ENCODE measurements around the gene WDR1.

WDR1 gene

DNA sequence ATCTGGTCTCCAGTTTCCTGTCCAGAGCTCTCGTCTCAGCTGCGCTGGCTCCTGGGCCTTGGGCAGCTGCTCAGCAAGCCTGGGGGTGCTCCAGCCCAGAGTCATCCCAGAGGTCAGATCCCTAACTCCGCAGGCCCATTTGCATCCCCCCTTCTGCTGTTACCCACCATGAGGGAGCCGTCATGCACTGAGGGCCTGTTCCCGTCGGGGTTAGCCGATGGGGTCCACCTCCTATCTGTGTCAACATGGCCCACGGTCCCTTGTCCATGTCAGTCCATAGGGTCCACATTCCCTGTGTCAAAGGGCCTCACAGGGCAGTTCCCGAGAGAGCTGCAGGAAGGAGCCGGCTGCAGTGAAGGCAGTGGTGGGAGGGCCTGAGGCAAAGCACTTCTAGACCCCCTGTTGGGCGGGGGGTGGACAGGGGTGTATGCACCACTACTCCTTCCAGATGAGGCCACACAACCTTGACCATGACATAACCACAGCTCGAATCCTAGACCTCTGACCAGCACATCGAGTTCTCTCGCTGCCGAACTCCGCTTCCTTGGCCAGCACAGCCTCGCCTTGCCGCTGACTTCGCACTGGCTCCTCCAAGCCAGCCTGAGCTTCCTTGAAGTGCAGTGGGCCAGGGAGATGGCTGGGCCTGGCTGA is 24.9 kb downstream of the WDR1 start:
- TF ChIP-seq, protein P1, sequence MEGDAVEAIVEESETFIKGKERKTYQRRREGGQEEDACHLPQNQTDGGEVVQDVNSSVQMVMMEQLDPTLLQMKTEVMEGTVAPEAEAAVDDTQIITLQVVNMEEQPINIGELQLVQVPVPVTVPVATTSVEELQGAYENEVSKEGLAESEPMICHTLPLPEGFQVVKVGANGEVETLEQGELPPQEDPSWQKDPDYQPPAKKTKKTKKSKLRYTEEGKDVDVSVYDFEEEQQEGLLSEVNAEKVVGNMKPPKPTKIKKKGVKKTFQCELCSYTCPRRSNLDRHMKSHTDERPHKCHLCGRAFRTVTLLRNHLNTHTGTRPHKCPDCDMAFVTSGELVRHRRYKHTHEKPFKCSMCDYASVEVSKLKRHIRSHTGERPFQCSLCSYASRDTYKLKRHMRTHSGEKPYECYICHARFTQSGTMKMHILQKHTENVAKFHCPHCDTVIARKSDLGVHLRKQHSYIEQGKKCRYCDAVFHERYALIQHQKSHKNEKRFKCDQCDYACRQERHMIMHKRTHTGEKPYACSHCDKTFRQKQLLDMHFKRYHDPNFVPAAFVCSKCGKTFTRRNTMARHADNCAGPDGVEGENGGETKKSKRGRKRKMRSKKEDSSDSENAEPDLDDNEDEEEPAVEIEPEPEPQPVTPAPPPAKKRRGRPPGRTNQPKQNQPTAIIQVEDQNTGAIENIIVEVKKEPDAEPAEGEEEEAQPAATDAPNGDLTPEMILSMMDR (conservative IDR thresholded peaks at IDR 0.05), result no peak
- TF ChIP-seq ZFX (IDR thresholded peaks at IDR 0.05), result no peak
- H3K27ac ChIP-seq, result no peak overlapping the region

DNA sequence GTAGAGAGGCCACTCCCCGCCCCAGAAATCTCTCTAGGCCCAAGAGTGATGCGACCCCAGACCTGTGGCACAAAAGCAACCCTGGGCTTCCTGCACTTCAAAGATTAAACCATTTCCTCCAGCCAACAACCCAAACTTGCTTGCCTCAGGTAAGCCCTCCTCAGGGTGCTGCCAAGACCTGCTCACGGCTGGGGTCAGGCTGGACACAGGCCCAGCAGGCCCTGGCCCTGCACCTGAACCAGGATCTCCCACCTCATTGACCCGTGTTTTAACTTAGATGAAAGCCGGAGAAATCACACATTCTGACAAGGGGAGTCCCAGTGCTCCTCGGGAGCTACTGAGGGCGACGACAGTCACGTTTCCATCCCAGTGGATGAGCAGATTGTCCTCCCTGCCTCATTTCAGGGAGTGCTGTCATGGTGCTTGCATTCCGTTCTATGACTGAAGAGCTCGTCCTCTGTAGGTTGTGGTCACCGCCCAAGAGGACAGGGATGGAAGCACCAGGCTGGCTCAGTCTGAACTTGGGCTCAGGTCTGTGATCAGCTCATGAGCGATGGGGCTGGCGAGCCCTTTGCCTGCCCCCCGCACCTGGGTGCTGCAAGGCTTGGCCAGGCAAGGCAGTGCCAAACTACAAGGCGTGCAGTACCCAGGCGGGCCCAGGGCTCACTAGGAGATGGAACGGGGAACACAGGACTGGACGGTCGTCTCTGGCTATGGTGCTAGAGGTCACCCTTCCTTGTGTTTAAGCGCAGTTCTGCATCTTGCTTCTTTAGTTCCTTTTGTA is 25.9 kb downstream of the WDR1 start:
- no peak overlapping the region for H3K27ac ChIP-seq

DNA sequence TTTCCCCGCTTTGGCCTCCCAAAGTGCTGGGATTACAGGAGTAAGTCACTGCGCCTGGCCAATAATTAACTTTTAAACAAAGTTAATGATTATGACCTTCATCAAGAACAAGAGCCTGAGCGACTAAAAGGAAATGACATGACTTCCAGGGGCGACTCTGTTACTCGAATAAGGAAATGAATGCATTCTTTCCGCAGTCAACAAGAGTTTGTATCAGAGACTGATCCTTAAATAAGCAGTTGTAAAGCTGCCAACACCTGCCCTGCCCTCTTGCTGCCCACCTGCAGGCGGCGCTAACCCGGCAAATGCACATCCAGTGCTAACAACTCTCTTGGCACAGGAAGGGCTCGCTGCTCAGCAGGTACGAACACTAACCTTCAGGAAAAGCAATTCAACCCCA is 27.3 kb downstream of the WDR1 start:
- H3K27ac ChIP-seq, result no peak overlapping the region
- TF ChIP-seq, protein P1 (conservative IDR thresholded peaks at IDR 0.05), result no peak; the same call in 1 of the 2 replicates
- TF ChIP-seq ZFX (IDR thresholded peaks at IDR 0.05), result no peak

More for the DNA sequence above, 25.9 kb downstream of the WDR1 start:
- no peak for TF ChIP-seq ZFX (IDR thresholded peaks at IDR 0.05)
- TF ChIP-seq, protein P1 (conservative IDR thresholded peaks at IDR 0.05), result no peak

DNA sequence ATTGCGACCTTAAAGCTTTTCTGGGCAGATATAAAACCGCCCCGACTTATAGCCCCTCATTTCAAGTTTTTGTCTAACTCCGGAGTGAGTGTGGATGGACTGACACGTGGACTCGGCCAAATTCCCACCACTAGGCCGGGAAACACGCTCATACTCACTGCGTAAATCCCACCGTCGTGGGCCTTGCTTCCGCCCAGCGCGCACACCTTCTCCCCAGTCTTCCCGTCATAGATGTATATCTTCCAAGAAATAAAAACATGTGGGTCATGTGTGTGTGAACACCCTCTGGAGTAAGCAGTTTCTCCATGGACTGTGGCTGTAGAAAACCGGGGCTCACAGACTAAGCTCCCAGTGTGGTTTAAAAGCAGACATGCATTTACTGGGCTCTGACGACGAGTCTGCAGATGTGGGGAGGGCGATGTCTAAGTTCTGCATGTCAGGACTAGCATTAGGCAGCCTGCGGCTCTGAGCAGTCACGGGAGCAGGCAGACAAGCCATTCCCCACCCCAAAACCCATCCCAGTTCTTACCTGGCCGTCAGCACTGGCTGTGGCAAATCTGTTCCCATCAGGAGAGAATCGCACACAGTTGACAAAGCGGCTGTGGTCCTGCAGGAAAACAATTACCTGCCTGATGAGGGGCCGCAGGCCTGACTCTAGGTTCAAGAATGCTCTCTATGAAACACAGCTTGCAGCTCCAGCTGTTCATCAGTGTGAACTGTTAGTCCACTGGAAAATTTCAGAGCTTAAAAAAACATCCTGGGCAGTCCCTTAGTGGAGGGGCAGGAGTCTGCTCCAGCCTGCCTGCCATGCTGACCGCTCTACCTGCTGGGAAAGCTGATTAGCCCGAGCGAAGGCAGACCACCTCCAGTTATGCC is 28.2 kb downstream of the WDR1 start:
- TF ChIP-seq, protein P1 (conservative IDR thresholded peaks at IDR 0.05), result no peak
- TF ChIP-seq ZFX (IDR thresholded peaks at IDR 0.05), result no peak
- H3K27ac ChIP-seq, result no peak overlapping the region

DNA sequence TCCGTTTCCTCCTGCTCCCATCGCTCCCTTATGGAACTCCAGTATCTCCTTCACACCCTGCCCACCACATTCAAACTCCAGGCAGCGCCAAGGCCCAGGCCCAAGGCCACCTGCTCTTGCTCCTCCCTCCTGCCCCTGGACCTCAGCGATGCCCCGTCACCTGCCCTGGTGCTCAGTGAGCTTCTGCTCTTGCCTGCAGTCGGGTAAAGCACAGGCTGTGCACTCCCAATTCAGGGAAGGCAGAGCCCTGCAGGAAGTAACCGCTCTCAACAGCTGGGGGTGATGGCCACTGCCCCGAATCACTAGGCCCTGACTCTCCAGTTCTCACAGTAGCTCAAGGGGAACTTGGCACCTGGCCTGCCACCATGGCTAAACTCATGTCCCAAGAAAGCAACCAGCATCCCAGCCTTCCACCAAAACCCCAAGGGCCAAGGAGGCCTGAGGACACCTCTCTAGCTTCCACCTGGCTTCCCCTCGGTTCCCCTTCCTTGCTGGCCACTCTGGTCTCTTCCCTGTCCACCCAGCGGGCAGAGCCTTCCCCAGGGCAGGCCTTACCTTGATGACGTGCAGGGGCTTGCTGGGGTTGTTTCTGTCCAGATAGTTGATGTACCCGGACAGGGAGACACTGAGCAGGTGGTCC is 29.3 kb downstream of the WDR1 start:
- no peak for TF ChIP-seq ZFX (IDR thresholded peaks at IDR 0.05)
- TF ChIP-seq, protein P1 (conservative IDR thresholded peaks at IDR 0.05), result no peak
- H3K27ac ChIP-seq, result no peak overlapping the region

DNA sequence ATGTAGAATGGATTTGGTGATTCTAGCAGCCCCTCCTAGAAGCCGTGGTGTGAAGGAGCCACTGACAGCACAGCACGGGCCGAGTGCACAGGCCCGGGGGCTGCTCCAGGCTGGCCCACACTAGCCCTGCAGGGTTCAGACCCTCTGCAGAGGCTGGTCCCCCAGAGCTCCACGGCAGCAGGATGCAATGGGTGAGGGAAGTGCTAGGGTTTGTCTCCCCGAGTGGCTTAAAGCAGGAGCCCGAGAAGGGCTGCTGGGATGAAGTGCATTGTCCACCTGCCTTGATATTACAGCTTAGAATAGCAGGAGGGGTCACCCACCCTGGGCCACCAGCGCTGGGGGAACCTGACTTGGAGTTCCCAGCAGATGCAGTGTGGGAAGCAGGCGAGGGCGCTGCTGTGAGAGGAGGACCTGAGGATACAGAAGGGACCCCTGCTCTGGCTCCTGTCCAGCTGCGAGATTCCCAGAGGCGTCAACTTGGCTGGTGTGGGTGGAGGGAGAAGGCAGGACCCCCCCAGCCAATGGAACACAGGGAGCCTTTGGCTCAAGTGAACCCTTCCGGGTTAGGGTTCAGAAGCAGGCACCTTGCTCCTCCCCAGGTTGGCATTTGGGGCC is 30.0 kb downstream of the WDR1 start:
- TF ChIP-seq ZFX (IDR thresholded peaks at IDR 0.05), result no peak
- TF ChIP-seq, protein P1 (conservative IDR thresholded peaks at IDR 0.05), result no peak
- H3K27ac ChIP-seq, result no peak overlapping the region

All from C4-2B (cell line).